ENCODE measurements around the gene TAF11L12.
"Not testable (repeated sequence)": the region's sequence is repeated elsewhere in the genome, so short reads cannot be mapped to it uniquely, and the experiment has no call there.

Gene TAF11L12

DNA sequence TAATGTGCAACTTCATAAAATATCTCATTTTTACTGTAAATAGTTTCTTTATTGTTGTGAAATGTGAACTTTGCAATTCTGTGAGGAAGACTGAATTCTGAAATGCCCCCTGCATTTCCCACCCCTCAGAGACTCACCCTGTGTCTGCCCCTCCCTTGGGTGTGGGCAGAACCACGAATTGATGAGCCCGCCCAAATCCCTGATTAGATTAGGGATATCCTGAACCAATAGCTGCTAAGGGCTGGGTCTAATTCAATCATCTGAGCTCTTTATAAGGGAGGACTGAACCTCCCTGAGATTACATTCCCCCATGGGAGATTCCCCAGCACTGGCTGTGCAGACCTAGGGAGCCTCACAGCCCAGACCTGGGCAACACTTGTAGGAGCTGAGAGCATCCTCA, at the start of gene TAF11L12:
Gene TAF11L12, plus strand, starts transcription at position 301 of the 400 bp plus-strand sequence.
- not testable (repeated sequence) for FAIRE-seq

DNA sequence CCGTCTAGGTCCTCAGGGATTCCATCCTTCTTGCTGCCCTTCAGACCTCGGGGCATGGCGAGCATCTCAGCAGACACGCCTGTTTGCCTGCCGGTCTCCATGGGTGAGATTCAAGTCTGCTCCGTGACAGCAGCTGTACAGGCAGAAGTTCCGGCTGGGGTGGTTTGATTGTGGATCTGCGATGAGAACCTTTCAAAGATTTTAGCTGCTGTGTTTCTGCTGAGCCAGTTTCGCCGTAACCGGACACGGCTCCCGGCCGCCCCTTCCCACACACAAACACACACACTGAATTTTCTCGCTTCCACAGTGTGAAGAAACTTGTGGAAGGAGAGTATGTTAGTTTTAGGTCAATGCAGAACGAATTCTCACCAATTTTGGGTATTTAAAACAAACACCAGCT, 24.5 kb upstream of the TAF11L12 start, which contains the start of gene TAF11L7:
Gene TAF11L7, minus strand, starts transcription at position 101 of the 400 bp plus-strand sequence.
- not testable (repeated sequence) for FAIRE-seq

DNA sequence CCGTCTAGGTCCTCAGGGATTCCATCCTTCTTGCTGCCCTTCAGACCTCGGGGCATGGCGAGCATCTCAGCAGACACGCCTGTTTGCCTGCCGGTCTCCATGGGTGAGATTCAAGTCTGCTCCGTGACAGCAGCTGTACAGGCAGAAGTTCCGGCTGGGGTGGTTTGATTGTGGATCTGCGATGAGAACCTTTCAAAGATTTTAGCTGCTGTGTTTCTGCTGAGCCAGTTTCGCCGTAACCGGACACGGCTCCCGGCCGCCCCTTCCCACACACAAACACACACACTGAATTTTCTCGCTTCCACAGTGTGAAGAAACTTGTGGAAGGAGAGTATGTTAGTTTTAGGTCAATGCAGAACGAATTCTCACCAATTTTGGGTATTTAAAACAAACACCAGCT, 19.3 kb upstream of the TAF11L12 start, which contains the start of gene TAF11L8:
Gene TAF11L8, minus strand, starts transcription at position 101 of the 400 bp plus-strand sequence.
- not testable (repeated sequence) for FAIRE-seq

DNA sequence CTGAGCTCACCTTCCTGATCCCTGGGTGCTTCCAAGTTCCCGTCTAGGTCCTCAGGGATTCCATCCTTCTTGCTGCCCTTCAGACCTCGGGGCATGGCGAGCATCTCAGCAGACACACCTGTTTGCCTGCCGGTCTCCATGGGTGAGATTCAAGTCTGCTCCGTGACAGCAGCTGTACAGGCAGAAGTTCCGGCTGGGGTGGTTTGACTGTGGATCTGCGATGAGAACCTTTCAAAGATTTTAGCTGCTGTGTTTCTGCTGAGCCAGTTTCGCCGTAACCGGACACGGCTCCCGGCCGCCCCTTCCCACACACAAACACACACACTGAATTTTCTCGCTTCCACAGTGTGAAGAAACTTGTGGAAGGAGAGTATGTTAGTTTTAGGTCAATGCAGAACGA, 15.9 kb upstream of the TAF11L12 start, which contains the start of gene TAF11L9:
Gene TAF11L9, minus strand, starts transcription at position 140 of the 400 bp plus-strand sequence.
- not testable (repeated sequence) for FAIRE-seq

DNA sequence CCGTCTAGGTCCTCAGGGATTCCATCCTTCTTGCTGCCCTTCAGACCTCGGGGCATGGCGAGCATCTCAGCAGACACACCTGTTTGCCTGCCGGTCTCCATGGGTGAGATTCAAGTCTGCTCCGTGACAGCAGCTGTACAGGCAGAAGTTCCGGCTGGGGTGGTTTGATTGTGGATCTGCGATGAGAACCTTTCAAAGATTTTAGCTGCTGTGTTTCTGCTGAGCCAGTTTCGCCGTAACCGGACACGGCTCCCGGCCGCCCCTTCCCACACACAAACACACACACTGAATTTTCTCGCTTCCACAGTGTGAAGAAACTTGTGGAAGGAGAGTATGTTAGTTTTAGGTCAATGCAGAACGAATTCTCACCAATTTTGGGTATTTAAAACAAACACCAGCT, 12.5 kb upstream of the TAF11L12 start, which contains the start of gene TAF11L10:
Gene TAF11L10, minus strand, starts transcription at position 101 of the 400 bp plus-strand sequence.
- FAIRE-seq, result not testable (repeated sequence)

DNA sequence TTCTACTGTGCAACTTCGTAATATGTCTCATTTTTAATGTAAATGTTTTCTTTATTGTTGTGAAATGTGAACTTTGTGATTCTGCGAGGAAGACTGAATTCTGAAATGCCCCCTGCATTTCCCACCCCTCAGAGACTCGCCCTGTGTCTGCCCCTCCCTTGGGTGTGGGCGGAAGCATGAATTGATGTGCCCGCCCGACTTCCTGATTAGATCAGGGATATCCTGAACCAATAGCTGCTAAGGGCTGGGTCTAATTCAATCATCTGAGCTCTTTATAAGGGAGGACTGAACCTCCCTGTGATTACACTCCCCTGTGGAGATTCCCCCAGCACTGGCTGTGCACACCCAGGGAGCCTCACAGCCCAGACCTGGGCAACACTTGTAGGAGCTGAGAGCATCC, 6.3 kb upstream of the TAF11L12 start, which contains the start of gene TAF11L11:
Gene TAF11L11, plus strand, starts transcription at position 304 of the 400 bp plus-strand sequence.
- FAIRE-seq, result not testable (repeated sequence)

DNA sequence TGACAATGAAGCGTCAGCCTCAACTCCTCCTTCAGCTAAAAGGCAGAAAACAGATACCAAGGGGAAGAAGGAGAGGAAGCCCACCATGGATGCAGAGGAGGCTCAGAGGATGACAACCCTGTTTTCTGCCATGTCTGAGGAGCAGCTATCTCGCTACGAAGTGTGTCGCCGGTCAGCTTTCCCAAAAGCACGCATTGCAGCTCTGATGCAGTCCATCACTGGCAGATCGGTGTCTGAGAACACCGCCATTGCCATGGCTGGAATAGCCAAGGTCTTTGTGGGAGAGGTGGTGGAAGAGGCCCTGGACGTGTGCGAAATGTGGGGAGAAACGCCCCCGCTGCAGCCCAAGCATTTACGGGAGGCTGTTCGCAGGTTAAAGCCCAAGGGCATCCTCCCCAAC, 5.2 kb upstream of the TAF11L12 start:
- no peak for FAIRE-seq

DNA sequence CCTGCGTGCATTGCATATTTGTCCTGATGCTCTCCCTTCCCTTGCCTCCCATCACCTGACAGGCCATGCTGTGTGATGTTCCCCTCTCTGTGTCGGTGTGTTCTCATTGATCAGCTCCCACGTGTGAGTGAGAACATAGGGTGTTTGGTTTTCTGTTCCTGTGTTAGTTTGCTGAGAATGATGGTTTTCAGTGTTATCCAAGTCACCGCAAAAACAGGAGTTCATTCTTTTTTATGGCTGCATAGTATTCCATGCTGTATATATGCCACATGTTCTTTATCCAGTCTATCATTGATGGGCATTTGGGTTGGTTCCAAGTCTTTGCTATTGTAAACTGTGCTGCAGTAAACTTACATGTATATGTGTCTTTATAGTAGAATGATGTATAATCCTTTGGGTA, 2.7 kb upstream of the TAF11L12 start:
- FAIRE-seq, result not testable (repeated sequence)

DNA sequence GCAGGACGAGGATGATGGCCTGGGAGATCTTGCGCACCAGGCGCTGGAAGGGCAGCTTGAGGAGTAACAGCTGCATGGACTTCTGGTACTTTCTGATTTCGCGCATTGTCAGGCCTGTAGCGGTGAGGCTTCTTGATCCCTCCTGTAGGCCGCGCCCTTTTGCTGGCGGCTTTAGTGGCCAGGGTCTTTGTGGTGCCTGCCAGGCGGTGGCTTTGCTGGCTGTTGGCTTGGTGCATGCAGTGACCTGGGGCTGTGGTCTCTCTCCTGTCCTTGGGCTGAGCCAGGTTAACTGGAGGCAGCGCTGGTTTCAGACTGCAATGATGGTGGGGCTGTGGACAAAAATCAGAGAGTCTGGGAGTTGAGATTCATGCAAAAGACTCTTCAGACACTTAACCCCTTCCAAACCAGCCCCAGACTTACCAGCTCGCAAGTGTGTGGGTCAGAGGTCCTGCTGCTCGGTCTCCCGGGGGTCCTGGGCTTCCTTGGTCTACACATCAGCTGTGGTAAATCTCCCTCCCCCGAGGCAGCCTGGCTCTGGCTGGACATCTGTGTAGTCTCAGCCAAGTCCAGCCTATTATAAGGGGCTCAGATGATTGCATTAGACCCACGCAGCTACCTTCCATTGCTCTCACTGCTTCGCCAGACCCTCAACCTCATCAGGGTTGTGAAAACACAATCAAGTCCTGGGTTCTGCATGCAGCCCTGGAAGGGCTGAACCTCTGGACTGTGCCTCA, 4.8 kb downstream of the TAF11L12 start:
- FAIRE-seq, result no peak

DNA sequence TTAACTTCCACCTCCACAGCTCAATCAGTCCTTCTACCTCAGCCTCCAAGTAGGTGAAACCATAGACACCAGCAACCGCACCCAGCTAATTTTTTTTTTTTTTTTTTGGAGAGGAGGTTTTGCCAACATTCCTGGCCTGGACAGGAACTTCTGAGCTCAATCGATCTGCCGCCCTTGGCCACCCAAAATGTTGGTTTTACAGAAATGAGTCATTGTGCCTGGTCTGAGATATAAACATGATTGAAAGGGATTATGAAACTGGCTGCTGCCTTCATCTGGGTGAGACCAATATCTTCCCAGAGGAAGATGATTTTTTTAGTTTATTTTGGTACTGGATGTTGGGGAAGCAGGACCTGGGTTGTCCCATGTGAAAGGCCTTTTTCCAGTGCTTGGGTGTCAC, 9.2 kb downstream of the TAF11L12 start:
- no peak for FAIRE-seq

DNA sequence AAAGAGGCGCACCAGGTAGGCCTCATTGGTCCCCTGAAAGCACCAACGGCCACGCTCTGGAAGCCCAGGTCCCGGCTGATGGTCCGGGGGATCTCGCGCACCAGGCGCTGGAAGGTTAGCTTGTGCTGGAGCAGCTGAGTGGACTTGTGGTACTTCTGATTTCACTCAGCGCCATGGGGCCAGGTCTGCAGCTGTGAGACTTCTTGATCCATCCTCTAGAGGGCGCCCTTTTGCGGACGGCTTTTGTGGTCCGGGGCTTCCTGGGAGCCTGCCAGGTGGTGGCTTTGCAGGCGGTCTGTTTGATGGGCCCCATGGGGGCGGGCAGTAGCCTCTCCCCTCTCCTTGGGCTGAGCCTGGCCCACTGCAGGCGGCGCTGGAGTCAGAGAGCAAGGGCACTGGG, 10.4 kb downstream of the TAF11L12 start:
- no peak for FAIRE-seq

DNA sequence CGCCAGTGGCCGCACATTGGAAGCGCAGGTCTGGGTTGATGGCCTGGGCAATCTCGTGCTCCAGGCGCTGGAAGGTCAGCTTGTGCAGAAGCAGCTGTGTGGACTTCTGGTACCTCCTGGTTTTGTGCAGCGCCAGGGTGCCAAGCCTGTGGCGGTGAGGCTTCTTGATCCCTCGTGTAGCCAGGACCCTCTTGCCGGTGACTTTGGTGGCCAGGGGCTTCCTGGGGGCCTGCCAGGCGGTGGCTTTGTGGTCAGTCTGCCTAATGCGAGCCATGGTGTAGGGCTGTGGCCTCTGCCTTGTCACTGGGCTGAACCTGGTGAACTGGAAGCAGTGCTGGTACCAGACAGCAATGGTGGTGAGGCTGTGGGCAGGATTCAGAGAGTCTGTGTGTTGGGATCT, 15.5 kb downstream of the TAF11L12 start:
- FAIRE-seq, result no peak

DNA sequence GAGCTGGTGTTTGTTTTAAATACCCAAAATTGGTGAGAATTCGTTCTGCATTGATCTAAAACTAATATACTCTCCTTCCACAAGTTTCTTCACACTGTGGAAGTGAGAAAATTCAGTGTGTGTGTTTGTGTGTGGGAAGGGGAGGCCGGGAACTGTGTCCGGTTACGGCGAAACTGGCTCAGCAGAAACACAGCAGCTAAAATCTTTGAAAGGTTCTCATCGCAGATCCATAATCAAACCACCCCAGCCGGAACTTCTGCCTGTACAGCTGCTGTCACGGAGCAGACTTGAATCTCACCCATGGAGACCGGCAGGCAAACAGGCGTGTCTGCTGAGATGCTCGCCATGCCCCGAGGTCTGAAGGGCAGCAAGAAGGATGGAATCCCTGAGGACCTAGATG, 21.6 kb downstream of the TAF11L12 start, which contains the start of gene TAF11L13:
Gene TAF11L13, plus strand, starts transcription at position 301 of the 400 bp plus-strand sequence.
- FAIRE-seq, result not testable (repeated sequence)

DNA sequence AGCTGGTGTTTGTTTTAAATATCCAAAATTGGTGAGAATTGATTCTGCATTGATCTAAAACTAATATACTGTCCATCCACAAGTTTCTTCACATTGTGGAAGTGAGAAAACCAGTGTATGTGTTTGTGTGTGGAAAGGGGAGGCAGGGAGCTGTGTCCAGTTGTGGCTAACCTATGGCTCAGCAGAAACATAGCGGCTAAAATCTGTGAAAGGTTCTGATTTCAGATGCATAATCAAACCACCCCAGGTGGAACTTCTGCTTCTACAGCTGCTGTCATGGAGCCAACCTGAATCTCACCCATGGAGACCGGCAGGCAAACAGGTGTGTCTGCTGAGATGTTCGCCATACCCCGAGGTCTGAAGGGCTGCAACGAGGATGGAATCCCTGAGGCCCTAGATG, 24.0 kb downstream of the TAF11L12 start, which contains the start of gene TAF11L14:
Gene TAF11L14, plus strand, starts transcription at position 301 of the 400 bp plus-strand sequence.
- no peak for FAIRE-seq

DNA sequence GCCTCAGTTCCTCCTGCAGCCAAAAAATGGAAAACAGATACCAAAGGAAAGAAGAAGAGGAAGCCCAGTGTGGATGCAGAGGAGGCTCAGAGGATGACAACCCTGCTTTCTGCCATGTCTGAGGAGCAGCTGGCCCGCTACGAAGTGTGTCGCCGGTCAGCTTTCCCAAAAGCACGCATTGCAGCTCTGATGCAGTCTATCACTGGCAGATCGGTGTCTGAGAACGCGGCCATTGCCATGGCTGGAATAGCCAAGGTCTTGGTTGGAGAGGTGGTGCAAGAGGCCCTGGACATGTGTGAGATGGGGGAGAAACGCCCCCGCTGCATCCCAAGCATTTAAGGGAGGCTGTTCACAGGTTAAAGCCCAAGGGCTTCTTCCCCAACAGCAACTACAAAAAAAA, 39.0 kb downstream of the TAF11L12 start:
- FAIRE-seq, result not testable (repeated sequence)

DNA sequence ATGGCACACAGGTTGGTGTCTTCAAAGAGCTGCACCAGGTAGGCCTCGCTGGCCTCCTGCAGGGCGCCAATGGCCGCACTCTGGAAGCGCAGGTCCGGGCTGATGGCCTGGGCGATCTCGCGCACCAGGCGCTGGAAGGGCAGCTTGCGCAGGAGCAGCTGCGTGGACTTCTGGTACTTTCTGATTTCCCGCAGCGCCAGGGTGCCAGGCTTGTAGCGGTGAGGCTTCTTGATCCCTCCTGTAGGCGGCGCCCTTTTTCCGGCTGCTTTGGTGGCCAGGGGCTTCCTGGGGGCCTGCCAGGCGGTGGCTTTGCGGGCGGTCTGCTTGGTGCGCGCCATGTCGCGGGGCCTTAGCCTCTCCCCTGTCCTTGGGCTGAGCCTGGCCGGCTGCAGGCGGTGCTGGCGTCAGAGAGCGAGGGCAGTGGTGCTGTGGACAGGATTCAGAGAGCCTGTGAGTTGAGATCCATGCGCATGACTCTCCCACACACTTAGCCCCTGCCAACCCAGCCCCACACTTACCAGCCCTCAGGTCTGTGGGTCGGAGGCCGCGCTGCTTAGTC, 45.1 kb downstream of the TAF11L12 start:
- not testable (repeated sequence) for FAIRE-seq

DNA sequence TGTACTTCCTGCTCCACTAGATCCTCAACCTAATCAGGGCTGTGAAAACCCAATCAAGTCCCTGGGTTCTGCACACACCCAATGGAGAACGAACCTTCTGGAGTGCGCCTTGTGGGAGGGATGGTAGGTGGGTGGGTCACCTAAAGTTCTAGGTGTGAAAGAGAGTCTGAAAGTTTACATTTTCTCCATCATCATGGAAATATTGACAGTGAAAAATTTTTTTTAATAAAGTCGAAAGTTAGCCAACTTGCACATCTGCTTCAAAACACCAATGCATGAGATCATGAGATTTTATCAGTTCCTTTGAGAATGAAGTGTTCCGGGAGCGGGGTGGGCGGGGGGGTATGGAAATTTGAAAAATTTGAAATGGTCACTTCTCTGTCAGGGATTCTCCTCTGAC, 45.7 kb downstream of the TAF11L12 start:
- no peak for FAIRE-seq

Measured in A204.1 (cell line).